ENCODE measurements around the gene SRCIN1.

SRCIN1 gene

DNA sequence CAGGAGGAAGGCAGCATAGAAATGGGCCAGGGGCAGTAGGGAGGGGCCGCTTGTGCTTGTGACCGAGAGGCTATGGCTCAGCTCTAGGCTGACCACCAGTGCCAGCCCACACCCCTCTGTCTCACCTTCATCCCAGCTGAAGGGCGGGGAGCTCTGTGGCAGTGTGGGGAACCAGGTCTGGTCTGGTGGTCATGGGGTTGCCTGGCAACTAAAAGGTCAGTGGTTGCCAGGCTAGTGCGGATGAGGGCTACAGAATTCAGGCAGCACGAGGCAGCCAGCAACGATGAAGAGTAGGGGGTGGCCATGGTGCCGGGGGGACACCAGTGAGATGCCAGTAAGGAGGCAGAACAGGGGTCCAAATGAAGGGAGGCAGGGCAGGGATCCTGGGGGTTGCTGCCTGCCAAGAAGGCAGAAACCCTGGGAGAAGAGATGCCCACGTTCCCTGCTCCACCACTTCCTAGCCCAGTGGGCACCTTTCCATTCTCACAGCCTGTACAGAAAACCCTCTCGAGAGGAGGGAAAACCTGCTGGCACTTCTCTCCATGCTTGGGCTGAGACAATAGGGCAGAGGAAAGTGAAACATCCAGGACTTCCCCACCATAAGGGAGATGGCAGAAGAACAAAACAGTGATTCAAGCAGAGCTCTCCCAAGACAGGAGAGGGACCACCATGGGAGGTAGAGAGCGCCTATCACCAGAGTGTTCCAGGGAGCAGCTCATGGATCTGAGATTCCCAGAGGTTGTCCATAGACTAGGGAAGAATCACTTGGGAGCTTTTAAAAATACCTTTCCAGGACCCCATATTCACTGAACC is 39.7 kb downstream of the SRCIN1 start:
- H3K4me2 ChIP-seq (ENCODE audit: low read length) = no peak overlapping the region
- H3K36me3 ChIP-seq (ENCODE audit: control insufficient read depth, low read length) = no peaks in the 10 kb centered on the region
- no peaks in the 10 kb centered on the region for H3K79me2 ChIP-seq (ENCODE audit: control insufficient read depth, low read length)
- no peaks in the 10 kb centered on the region for H3F3A ChIP-seq (ENCODE audit: control insufficient read depth, insufficient read depth)
- H3K4me1 ChIP-seq (ENCODE audit: control insufficient read depth, low read length) = no peaks in the 10 kb centered on the region
- no peaks in the 10 kb centered on the region for H3K9me3 ChIP-seq (ENCODE audit: control insufficient read depth, insufficient read depth, low read length)
- TF ChIP-seq CTCF (IDR thresholded peaks at IDR 0.05; ENCODE audit: low read depth, low read length, poor library complexity, severe bottlenecking) (no peak), EZH2phosphoT487 (IDR thresholded peaks at IDR 0.05; ENCODE audit: borderline replicate concordance, low read length) (no peak)
- H3K4me3 ChIP-seq (ENCODE audit: low read length) = no peak overlapping the region
- no peaks in the 10 kb centered on the region for H4K20me1 ChIP-seq (ENCODE audit: control insufficient read depth, insufficient read depth, low read depth, low read length)
- H3K27ac ChIP-seq (ENCODE audit: low read depth, low read length) = no peak overlapping the region
- peaks cover 75% of the 10 kb centered on the region for H3K27me3 ChIP-seq (ENCODE audit: control insufficient read depth, low read length)
- H3K9me2 ChIP-seq (replicated peaks; ENCODE audit: control insufficient read depth, low read length) = no peaks in the 10 kb centered on the region

- Histone ChIP-seq H3K9me2 (replicated peaks; ENCODE audit: control insufficient read depth, low read length) (no peaks in the 10 kb centered on the region), H3K9me3 (ENCODE audit: control insufficient read depth, insufficient read depth, low read length) (no peaks in the 10 kb centered on the region), H3K27me3 (ENCODE audit: control insufficient read depth, low read length) (peaks cover 72% of the 10 kb centered on the region), H3F3A (ENCODE audit: control insufficient read depth, insufficient read depth) (no peaks in the 10 kb centered on the region), H3K4me2 (ENCODE audit: low read length) (no peak overlapping the region), H3K4me3 (ENCODE audit: low read length) (no peak overlapping the region), H3K79me2 (ENCODE audit: control insufficient read depth, low read length) (no peaks in the 10 kb centered on the region), H3K27ac (ENCODE audit: low read depth, low read length) (no peak overlapping the region), H3K4me1 (ENCODE audit: control insufficient read depth, low read length) (peaks cover 8% of the 10 kb centered on the region), H3K36me3 (ENCODE audit: control insufficient read depth, low read length) (no peaks in the 10 kb centered on the region), H4K20me1 (ENCODE audit: control insufficient read depth, insufficient read depth, low read depth, low read length) (no peaks in the 10 kb centered on the region)
- TF ChIP-seq EZH2phosphoT487 (IDR thresholded peaks at IDR 0.05; ENCODE audit: borderline replicate concordance, low read length) (no peak), CTCF (IDR thresholded peaks at IDR 0.05; ENCODE audit: low read depth, low read length, poor library complexity, severe bottlenecking) (no peak)
Observed at GRCh38 chr17:38564869-38565268, 40.9 kb downstream of the SRCIN1 start.

DNA sequence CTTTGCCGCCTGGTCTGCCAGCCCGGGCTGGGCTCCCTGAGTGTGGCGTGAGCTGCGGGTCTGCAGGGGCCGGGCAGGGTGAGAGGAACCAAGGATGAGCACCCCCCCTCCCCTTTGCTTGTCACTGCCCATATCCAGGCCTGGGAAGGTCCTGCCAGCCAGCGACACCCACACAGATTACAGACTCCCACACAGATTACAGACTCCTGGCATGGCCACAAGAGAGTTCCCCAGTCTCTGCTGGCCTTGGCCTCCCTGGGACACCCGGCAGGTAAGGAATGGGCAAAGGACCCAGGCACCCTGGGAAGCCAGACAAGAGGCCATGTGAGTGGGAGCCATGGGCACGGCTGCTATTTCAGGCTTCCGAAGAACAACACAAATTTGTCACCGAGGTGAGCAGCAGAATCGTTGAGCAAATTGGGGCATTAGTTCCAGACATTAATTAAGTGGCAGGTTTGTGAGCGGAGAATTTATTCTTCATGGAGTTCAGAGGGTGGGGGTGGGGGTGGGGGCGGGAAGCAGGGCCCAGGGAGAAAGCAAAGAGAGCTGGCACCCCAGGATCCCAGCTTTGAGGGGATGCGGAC is 41.4 kb downstream of the SRCIN1 start:
- TF ChIP-seq EZH2phosphoT487 (IDR thresholded peaks at IDR 0.05; ENCODE audit: borderline replicate concordance, low read length) (no peak), CTCF (IDR thresholded peaks at IDR 0.05; ENCODE audit: low read depth, low read length, poor library complexity, severe bottlenecking) (no peak)
- Histone ChIP-seq H3K9me3 (ENCODE audit: control insufficient read depth, insufficient read depth, low read length) (no peaks in the 10 kb centered on the region), H4K20me1 (ENCODE audit: control insufficient read depth, insufficient read depth, low read depth, low read length) (no peaks in the 10 kb centered on the region), H3K27me3 (ENCODE audit: control insufficient read depth, low read length) (peaks cover 67% of the 10 kb centered on the region), H3K4me1 (ENCODE audit: control insufficient read depth, low read length) (peaks cover 13% of the 10 kb centered on the region), H3K4me2 (ENCODE audit: low read length) (no peak overlapping the region), H3K27ac (ENCODE audit: low read depth, low read length) (no peak overlapping the region), H3K79me2 (ENCODE audit: control insufficient read depth, low read length) (no peaks in the 10 kb centered on the region), H3F3A (ENCODE audit: control insufficient read depth, insufficient read depth) (no peaks in the 10 kb centered on the region), H3K36me3 (ENCODE audit: control insufficient read depth, low read length) (no peaks in the 10 kb centered on the region), H3K4me3 (ENCODE audit: low read length) (no peak overlapping the region), H3K9me2 (replicated peaks; ENCODE audit: control insufficient read depth, low read length) (no peaks in the 10 kb centered on the region)

All from DOHH2 (cell line).